Fibroblast of pulmonary artery (primary cell): ENCODE measurements around the gene TAS1R3.
"Not testable (repeated sequence)": the region's sequence is repeated elsewhere in the genome, so short reads cannot be mapped to it uniquely, and the experiment has no call there.

ENCODE experiments used
- DNase-seq: peaks from one replicate; pipeline ENCODE4 v3.0.0-alpha.2; 2010; ENCODE audit warnings: low read depth
- H3K4me3 ChIP-seq: replicated peaks from 2 replicates; pipeline ENCODE4 v1.5.1; 2011; ENCODE audit warnings: low read depth, mild to moderate bottlenecking, control low read depth, low read length, moderate library complexity
- CTCF ChIP-seq: IDR thresholded peaks from 2 replicates; pipeline ENCODE4 v1.5.1; 2011; ENCODE audit warnings: mild to moderate bottlenecking, control low read depth, low read length, inconsistent platforms; ENCODE audit errors: missing control alignments

Gene TAS1R3

DNA sequence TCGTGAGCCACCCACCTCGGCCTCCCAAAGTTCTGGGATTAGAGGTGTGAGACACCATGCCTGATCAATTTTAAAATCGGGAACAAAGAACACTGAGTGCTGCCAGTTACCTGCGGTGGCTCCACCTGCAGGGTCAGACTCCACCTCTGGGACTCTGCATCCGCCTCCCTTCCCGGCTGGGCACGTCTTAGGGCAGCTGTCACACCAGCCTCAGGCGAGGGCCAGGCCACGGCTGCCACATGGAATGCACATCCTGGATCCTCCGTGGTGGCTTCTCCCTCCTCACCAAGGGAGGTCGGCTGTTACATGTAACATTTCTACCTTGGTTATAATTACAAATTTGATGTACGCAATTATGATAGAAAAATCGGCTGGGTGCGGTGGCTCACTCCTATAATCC is 33.2 kb downstream of the TAS1R3 start:
- no peak overlapping the region for H3K4me3 ChIP-seq
- no peak for DNase-seq
- TF ChIP-seq CTCF = no peak

DNA sequence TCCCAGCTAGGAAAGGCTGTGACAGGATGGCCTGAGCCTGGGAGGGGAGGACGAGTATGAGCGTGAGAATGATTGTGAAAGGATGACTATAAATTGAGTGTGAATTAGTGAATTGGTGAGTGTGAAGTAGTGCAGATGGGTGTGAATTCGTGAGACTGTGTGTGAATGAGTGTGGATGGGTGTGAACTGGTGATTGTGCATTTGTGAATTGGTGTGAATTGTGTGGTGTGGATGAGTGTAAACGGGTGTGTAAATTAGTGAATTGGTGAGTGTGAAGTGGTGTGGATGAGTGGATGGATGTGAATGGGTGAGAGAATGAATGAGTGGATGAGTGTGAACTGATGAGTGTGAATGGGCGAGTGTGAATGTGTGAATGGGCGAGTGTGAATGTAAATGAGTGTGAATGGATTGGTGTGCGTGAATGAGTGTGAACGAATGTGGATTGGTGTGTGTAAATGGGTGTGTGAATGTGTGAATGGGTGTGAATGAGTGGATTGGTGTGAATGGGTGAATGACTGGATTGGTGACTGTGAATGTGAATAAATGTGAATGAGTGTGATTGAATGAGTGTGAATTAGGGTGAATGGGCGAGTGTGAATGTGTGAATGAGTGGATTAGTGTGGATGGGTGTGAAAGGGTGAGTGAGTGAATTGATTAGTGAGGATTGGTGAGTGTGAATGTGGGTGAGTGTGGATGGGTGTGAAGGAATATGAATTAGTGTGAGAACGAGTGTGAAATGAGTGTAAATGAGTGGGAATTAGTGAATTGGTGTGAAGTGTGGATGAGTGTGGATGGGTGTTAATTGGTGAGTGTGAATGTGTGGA is 35.0 kb downstream of the TAS1R3 start:
- no peak for DNase-seq
- TF ChIP-seq CTCF = no peak
- H3K4me3 ChIP-seq = no peak overlapping the region

DNA sequence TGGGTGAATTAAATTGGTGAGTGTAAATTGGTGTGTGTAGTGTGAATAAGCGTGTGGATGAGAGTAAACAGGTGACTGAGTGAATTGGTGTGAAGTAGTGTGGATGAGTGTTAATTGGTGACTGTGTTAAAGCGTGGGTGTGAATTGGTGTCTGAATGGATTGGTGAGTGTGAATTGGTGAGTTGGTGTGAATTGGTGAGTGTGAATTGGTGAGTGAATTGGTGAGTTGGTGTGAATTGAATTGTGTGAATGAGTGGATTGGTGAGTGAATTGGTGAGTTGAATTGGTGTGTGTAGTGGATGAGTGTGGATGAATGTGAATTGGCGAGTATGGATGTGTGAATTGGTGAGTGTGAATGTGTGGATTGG is 35.6 kb downstream of the TAS1R3 start:
- TF ChIP-seq CTCF = no peak
- no peak overlapping the region for H3K4me3 ChIP-seq
- DNase-seq = no peak

- no peak for DNase-seq
- no peak overlapping the region for H3K4me3 ChIP-seq
- no peak for TF ChIP-seq CTCF
These were observed 36.2 kb downstream of the TAS1R3 start for GRCh38 chr1:1367315-1367714.

- not testable (repeated sequence) for DNase-seq, H3K4me3 ChIP-seq
These were observed 39.0 kb downstream of the TAS1R3 start for GRCh38 chr1:1370094-1370493.

DNA sequence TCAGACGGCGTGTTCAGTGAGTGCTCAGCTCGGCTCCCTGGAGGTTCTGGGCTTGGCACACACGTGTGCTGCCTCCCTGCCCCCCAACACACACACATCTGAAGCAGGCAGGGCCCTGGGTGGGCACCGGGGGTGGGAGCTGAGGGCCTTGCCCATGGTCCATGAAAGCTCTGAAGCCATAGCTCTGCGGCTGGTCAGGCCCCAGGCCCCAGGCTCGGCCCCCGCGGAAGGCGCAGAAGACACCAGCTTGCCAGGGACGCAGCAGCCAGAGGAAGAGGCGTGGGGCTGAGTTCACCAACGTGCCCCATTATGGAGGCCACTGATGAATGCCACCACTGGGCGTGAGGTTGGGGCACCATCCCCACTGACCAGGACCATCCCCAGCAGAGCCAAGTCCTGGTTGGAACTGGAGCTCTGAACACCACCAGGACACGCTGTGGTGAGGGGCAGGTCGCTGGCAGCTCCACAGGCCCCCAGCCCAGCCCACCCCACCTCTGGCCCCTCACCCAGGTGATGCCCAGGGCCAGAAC is 39.8 kb downstream of the TAS1R3 start:
- H3K4me3 ChIP-seq = no peak overlapping the region
- no peak for DNase-seq
- no peak for TF ChIP-seq CTCF

DNA sequence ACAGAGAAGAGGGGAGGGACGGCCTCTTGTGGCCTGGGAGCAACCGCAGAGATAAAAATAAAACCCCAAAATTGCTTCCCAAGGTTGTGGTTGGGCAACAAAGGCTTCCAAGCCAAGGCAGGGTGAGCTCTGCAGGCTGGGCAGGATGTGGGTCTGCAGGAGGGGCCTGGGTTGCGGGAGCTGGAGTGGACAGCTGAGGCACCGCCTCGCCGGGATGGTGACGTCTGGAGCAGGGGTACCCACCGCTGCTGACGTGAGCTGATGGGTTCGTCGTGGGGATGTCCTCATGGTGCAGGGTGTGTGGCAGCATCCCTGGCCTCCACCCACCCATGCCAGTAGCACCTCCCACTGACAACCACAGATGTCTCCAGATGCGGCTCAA is 40.3 kb downstream of the TAS1R3 start:
- DNase-seq = no peak
- TF ChIP-seq CTCF = no peak
- H3K4me3 ChIP-seq = no peak overlapping the region
